GM19099 (cell line): ENCODE measurements around the gene PTPRE.

Experiments
- POLR2A ChIP-seq: IDR thresholded peaks from 3 replicates; pipeline ENCODE4 v1.6.1; 2011; ENCODE audit warnings: low read depth; ENCODE audit not compliant: insufficient read length; ENCODE audit errors: extremely low read depth

Gene PTPRE

DNA sequence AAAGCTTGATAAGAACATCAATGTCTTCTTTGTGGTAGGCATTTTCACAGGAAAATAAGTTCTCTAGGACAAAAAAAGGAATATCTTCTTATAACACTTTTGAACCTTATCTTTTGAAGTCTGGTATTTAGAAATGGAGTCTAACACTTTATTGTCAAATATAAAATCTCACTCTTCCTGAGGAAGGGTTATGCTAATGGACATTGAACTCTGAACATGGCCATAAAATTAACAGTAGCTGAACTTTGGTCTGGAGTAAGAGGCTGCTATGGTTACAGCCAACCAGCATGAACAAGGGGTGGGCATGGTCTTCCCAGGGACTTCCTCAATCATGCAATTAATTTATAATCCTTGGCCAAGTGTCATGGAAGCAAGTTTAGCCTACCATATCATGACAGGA is 14.2 kb upstream of the PTPRE start, which contains the start of gene CLRN3:
TSS of gene CLRN3 (minus strand) at position 199 of the 400 bp plus-strand sequence. CDS start at position 42, 157 bp downstream.
- no peak for TF ChIP-seq POLR2A

DNA sequence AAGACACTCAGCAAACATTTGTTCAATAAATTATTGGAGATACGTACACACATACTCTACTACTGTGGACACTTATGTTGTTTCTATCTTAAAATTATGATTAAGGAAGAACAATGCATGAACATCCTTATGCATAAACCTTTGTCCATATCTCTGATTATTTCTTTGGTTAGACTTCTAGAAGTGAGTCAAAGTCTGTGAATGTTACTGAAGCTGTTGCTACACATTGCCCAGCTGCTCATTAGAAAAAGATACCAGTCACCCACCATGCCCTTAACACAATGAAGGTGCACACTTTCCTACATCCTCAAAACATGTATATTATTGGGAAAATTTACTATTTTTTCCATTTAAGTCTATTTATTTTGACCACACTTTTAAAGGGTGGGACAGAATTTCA is 12.8 kb upstream of the PTPRE start:
- no peak for TF ChIP-seq POLR2A

DNA sequence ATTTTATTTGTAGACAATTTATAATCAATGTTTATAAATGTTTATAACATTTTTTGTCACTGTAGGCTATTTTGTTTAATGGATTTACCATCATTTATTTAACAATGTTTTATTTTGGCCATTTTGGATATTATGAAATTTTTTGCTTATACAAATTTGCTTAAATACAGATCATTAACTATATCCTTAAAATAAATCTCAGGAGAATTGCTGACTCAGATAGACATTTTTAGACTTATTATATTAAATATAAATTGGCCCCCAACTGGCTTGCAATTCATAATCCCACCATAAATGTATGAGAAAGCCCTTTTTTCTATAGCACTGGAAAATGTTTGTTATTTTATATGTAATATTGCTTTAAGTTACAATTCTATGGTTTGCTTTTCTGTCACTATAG is 10.3 kb upstream of the PTPRE start:
- no peak for TF ChIP-seq POLR2A

DNA sequence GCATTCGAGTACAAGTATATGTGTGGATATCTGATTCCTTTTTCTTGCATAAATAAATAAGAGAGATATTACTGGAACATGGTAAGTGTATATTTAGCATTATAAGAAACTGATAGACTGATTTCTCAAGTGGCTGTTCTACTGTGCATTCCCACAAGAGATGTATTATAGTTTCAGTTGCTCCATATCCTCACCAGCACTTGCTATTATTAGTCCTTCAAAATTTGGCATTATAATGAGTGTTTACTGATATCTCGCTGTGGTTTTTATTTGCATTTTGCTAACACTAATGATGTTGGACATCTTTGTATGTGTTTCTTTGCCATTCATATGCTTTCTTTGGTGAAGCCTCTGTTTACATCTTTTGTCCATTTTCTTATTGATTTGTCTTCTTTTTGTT is 9.7 kb upstream of the PTPRE start:
- TF ChIP-seq POLR2A: no peak

DNA sequence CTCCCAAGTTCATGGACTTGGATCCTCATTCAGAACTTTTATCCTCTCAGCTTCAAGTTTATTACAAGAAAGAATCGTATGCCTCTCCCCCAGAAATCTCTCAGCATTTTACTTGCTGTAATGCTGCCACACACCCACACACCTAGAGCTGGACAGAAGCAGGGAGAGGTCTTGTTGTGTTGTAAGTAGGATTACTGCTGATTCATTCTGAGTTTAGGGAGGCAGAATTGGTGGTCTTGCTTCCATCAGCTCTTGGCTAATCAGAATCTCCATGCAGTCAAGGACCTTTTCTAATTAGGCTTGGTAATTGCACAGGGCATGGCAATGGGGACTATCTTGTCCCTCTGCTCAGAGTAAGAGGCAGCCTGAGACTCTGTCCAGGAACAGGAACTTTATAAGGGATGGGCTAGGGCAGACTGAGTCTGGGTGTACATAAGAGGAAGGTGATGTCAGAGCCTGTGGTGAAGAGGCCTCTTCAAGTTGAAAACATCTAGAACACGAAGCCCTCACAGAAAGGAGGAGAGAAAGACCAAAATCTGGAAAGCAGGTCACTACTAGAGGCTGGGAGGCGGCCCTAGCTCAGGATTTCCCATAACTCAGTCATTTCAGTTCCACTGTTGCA is 7.0 kb upstream of the PTPRE start:
- no peak for TF ChIP-seq POLR2A

DNA sequence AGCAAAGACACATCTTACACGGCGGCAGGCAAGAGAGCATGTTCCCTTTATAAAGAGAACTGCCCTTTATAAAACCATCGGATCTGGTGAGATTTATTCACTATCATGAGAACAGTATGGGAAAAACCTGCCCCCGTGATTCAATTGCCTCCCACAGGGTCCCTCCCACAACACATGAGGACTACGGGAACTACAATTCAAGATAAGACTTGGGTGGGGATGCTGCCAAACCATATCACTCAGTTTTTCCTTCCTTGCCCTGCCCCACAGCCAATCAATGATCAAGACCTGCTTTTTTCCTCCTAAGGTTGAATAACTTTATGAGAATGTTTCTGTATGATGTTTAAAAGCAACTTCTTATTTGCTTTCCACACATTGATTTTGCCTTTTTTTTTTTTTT is 3.1 kb upstream of the PTPRE start:
- TF ChIP-seq POLR2A: no peak

DNA sequence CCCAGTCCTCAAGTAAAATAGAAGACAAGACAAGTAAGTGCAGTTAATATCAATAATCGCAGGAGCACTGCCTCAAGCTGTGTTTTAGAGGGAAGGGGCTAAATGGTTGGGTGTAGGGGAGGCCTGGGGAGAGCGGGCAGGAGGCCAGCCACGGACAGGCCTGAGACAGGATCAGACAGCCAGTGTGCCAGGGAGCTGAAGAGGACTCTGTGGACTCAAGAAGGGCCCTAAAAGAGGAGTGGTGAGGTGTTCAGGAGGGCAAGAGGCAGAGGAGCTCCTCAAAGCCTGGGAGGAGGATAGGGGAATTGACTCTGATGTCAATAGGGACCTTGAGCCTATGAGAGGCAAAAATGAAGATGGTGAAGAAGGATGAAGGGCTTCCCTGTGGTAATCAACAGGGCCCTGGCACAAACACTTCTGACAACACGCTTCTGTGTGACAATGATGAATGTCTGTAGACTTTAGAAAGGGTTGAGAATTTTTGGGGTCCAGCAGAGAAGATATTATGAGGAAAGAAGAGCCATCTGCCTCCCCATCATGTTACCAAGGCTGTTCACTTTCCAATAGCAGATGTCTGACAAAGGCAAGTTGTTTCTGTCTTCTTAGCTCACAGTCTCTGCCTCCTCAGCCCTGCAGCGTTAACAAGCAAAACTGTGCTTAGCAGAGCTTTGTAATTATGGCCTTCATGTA is 2.4 kb upstream of the PTPRE start:
- no peak for TF ChIP-seq POLR2A

DNA sequence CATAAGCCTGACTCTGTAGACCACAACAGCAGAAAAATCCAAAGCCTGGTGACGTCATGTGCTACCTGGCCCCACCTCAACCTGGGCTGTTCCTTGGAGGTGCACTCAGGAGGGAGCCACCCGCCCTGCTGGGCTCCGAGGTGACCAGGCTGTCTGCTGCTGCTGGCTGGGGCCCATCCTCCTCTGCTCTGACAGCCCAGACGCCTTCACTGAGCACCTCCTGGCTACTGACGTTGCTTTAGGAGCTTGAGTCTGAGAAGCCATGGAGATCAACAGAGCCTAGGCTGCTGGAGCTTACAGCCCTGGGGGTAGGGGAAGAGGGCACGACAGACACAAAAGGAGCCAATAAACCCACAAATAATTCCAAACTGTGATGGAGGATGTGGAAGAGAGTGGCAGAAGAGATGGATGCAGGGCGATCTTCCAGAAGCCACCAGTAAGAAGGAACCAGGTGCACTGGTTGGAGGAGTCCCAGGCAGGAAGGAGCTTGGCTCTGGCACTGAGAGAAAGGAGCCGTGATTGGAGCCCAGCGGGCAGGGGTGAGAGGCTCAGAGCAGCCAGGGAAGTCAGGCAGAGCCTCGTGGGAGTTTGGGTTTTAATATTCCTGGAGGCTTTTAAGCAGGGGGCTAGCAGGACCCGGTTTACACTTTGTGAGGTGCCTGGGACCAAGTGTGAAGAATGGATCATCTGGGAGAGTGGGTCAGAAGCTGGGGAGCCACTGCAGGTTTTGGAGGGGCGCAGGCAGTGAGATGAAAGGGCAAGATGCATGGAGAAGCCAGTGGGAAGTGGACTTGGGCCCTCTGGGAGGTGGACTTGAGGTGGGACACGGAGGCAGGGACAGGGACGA is 1.7 kb upstream of the PTPRE start:
- no peak for TF ChIP-seq POLR2A

DNA sequence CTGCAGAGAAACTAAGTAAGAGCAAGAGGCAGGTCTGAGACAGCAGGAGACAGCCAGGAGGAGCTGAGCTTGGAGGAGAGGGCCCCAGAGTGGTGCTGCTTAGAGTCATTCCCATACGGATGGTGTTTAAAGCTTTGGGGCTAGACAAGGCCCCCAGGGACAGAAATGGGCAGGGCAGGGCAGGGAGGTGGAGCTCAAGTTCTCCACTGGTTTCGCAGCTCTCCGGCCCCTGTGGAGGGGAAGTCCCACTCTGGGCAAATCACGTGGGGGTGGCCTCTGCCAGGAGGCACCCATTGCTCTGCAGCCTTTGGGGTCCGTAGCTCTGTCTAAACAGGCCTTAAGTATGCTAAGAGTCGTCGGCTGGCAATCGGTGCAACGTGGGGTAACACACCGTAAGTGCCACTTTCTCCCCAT is 1.0 kb upstream of the PTPRE start:
- no peak for TF ChIP-seq POLR2A

DNA sequence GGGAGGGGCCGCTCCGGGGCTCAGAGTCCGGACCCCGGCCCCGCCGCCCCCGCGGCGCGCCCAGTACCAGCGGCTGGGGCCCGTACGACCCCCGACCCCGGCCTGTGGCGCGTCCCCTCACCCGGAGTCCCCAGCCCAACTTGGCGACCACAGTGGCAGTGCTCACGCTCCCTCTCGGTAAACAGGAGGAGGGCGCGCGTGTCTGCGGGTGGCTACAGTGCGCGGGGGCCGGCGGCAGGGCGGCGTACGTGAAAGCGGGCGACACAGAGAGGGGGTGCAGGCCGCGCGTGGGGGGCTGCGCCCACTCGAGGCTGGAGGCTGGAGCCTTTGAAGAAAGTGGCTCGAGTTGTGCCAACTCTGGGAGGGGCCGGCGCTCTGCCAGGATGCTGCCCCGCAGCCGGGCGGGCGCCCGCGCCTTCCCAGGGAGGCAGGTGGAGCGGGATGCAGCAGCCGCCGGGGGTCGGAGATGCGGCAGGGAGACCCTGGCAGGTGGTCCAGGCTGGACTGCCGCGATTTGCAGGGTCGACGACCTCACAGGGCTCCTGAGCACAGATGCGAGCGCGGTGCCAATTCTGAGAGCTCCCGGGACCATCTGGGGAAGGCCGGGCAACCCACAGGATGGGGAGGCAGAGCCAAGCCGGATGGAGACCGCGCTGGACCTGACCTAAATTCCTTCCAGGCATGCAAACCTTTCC is 655 bp downstream of the PTPRE start:
- TF ChIP-seq POLR2A: no peak

DNA sequence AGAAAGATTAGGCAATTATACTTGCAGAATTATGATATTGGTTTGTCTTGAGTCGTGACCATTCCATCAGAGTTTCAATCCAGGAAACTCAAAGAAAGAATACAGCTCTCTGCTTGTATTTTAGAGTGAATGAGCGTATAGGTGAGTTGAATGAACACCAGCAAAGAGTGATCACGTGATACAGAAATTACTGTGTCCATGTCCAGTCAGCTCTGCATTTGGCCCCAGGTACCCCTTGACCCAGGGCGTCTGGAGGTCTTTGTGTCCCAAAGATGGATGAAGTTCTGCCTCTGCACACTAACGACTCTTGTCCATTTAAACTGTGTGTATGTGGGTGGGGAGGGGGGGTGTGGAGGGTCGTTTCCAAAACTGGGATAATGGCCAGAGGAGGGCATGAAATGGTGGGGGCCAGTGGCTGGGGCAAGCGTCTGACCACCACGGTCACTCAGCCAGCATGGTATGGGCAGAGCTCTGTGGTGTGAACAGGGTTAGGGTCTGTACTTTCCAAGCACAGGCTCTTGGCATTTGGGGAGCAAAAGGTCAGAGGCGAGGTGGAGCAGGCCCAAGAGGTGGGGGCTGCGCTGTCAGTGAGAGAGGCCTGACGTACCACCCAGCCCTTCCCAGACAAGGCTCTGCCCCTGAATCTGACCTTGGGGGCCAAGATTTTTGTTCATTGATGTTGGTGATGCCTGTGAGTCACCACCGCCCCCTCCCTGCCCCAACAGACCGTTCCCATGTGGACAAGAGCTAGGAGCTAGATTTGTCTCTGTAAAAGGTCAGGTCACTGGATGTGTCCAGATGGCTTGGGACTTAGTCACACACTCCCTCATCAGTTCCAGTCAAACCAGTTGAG is 1.4 kb downstream of the PTPRE start:
- TF ChIP-seq POLR2A: no peak

DNA sequence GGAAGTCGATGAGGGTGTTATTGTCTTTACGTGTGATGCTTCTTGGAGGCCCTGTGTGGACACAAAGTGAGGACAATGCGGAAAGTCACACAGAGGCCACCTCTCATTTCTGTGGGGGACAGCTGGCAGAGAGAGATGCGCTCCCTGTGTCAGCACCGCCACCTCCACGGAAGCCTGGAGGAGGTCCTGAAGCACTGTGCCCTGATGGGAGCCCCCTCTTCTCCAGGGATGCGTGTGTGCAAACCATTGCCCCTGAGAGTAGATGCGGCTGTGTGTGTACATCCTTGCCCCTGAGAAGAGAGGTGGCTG is 2.0 kb downstream of the PTPRE start:
- TF ChIP-seq POLR2A: no peak

DNA sequence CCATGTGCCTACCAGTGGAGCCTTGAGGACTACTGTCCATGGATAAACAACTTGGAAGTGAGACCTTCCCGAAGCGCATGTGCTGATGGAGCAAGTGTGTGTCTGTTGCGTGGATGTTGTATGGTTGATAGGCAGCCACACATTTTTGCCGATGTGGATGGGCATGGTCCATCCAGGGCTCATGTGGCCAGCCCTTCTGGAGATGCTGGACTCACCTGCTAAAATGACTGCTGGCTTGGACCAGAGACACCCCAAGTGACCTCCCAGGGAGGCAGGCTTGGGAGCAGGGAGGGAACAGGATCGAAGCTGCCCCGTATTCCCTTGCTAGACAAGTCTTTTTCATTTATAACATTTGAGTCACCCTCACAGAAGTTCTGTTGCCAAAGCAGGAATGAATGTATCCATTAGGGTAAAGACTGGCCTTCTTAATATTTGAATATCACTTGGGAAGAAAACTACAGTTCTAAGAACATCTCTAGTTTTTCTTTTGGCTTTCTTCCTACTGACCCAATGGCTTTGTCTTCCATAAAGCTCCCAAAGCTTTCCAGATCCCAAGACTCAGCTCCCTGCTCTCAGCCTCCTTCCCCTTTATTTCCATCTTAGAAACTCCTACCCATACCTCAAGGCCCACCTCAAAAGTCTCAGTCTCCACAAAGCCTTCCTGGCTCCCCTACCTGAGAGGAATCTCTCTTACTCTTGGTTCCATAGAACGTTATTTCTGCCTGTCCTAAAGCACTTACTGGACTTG is 3.0 kb downstream of the PTPRE start:
- TF ChIP-seq POLR2A: no peak

DNA sequence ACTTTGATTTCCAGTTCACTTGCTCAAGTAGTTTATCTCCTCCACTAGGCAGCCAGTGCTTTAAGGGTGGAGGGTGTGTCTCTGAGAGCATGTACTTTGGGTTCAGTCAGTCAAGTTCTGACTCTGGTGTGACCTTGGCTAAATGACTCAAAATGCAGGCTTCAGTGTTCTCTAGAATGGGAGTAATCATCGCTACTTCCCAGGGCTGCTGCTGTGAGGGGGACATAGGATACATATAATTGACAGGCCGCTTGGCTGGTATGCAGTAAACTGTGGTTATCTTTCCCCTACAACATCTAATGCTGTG is 3.5 kb downstream of the PTPRE start:
- no peak for TF ChIP-seq POLR2A

DNA sequence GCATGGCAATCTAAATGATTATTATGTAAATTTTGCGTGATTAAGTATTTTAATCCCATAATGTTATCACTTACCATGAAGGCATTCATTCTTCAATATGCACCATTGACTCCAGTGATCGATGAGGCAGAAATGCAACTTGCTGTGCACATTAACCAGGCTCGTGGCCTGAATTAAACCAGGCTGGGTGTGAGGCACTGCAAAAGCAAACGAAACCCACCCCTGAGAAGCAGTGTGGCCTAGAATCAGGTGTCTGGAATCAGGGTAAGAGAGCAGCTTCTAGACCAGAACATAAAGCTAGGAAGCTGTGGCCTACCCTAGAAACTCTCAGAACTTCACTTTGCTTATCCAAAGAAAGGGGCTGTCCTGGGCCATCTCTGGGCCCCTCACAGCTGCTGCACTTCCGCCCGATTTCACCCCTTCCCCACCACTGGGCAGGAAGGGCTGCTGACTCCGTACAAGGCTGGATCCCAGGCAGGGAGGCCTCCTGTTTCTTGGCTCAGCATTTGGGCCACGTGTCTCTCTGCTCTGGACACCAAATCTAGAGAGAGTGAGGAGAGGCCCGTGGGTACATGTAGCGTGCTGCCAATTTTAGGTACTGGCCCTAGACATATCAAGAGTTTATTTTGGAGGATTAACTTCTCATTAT is 4.4 kb downstream of the PTPRE start:
- no peak for TF ChIP-seq POLR2A
